NT2/D1 (cell line): ENCODE measurements around the gene PDE6A.

Experiments used
- DNase-seq: peaks from one replicate; pipeline ENCODE4 v3.0.0-alpha.2; 2011; ENCODE audit warnings: low read depth, low spot score
- H3K27me3 ChIP-seq: 2 replicates; pipeline ENCODE4 v1.6.0; 2011; ENCODE audit warnings: mild to moderate bottlenecking; ENCODE audit not compliant: insufficient read length, insufficient read depth
- H3K36me3 ChIP-seq: 2 replicates; pipeline ENCODE4 v1.6.1; 2011; ENCODE audit warnings: mild to moderate bottlenecking, low read length, mixed read lengths; ENCODE audit not compliant: insufficient read depth, insufficient read length
- H3K4me1 ChIP-seq: 2 replicates; pipeline ENCODE4 v1.5.1; 2011; ENCODE audit not compliant: insufficient read depth, insufficient read length
- H3K4me3 ChIP-seq: 2 replicates; pipeline ENCODE4 v1.5.1; 2011; ENCODE audit warnings: low read depth; ENCODE audit not compliant: insufficient read length
- H3K9ac ChIP-seq: 2 replicates; pipeline ENCODE4 v1.6.0; 2011; ENCODE audit warnings: low read depth; ENCODE audit not compliant: insufficient read length
- H3K9me3 ChIP-seq: 2 replicates; pipeline ENCODE4 v1.5.1; 2011; ENCODE audit warnings: mild to moderate bottlenecking, low read length; ENCODE audit not compliant: insufficient read depth
- SUZ12 ChIP-seq: IDR thresholded peaks from 2 replicates; pipeline ENCODE4 v1.6.1; 2011; ENCODE audit not compliant: insufficient read length, insufficient read depth; ENCODE audit errors: extremely low read depth
- YY1 ChIP-seq: IDR thresholded peaks from 2 replicates; pipeline ENCODE4 v1.6.1; 2011; ENCODE audit not compliant: insufficient read length, insufficient read depth
- ZNF274 ChIP-seq: IDR thresholded peaks from 2 replicates; pipeline ENCODE4 v1.6.1; 2011; ENCODE audit warnings: mild to moderate bottlenecking, low read depth, low read length

PDE6A gene

GRCh38 chr5:149944666-149945065 lies at the start of gene PDE6A:
Gene PDE6A, minus strand, starts transcription at chr5:149944793. Its CDS starts 120 bp downstream, at chr5:149944673.
- no peaks in the 10 kb centered on the region for H3K27me3 ChIP-seq

GRCh38 chr5:149993471-149993870 lies 48.9 kb upstream of the PDE6A start:
- no peaks in the 10 kb centered on the region for H3K9me3 ChIP-seq
- TF ChIP-seq SUZ12 (no peak), ZNF274 (no peak), YY1 (no peak)

More at GRCh38 chr5:149944666-149945065, at the start of gene PDE6A:
- no peak for TF ChIP-seq YY1
- no peak for TF ChIP-seq SUZ12
- TF ChIP-seq ZNF274, result no peak
- no peak within 1 kb of the TSS for H3K9ac ChIP-seq
- no peaks in the 10 kb centered on the region for H3K9me3 ChIP-seq
- H3K36me3 ChIP-seq, result no peaks in the 10 kb centered on the region
- DNase-seq, result no peak
- no peak within 1 kb of the TSS for H3K4me3 ChIP-seq
- H3K4me1 ChIP-seq, result no peaks in the 10 kb centered on the region

GRCh38 chr5:149990518-149991376 lies 46.2 kb upstream of the PDE6A start:
- no peaks in the 10 kb centered on the region for H3K4me1 ChIP-seq
- TF ChIP-seq ZNF274 (no peak), YY1 (no peak), SUZ12 (no peak)
- no peak overlapping the region for H3K9ac ChIP-seq

More at GRCh38 chr5:149993471-149993870, 48.9 kb upstream of the PDE6A start:
- Histone ChIP-seq H3K4me3 (no peak overlapping the region), H3K36me3 (peaks cover 3% of the 10 kb centered on the region), H3K27me3 (no peaks in the 10 kb centered on the region), H3K9ac (no peak overlapping the region), H3K4me1 (no peaks in the 10 kb centered on the region)
- no peak for DNase-seq

GRCh38 chr5:149988126-149988525 lies 43.5 kb upstream of the PDE6A start:
- Histone ChIP-seq H3K4me3 (no peak overlapping the region), H3K36me3 (no peaks in the 10 kb centered on the region), H3K9ac (no peak overlapping the region), H3K4me1 (no peaks in the 10 kb centered on the region), H3K9me3 (no peaks in the 10 kb centered on the region), H3K27me3 (no peaks in the 10 kb centered on the region)
- DNase-seq, result no peak
- TF ChIP-seq ZNF274 (no peak), YY1 (no peak), SUZ12 (no peak)

More at GRCh38 chr5:149990518-149991376, 46.2 kb upstream of the PDE6A start:
- Histone ChIP-seq H3K36me3 (peaks cover 3% of the 10 kb centered on the region), H3K27me3 (no peaks in the 10 kb centered on the region), H3K4me3 (no peak overlapping the region), H3K9me3 (no peaks in the 10 kb centered on the region)
- DNase-seq, result peak; percentile 60

- Histone ChIP-seq H3K4me3 (no peak overlapping the region), H3K4me1 (no peaks in the 10 kb centered on the region), H3K27me3 (no peaks in the 10 kb centered on the region), H3K9ac (no peak overlapping the region), H3K9me3 (no peaks in the 10 kb centered on the region), H3K36me3 (peaks cover 15% of the 10 kb centered on the region)
- no peak for DNase-seq
- TF ChIP-seq ZNF274, result no peak
- TF ChIP-seq YY1, result no peak
- no peak for TF ChIP-seq SUZ12
Observed at GRCh38 chr5:149982505-149982904, 37.9 kb upstream of the PDE6A start.

GRCh38 chr5:149981206-149981605 lies 36.6 kb upstream of the PDE6A start:
- Histone ChIP-seq H3K4me1 (no peaks in the 10 kb centered on the region), H3K36me3 (peaks cover 15% of the 10 kb centered on the region), H3K9ac (no peak overlapping the region), H3K4me3 (no peak overlapping the region), H3K9me3 (no peaks in the 10 kb centered on the region), H3K27me3 (no peaks in the 10 kb centered on the region)
- TF ChIP-seq YY1 (no peak), ZNF274 (no peak), SUZ12 (no peak)
- no peak for DNase-seq

- Histone ChIP-seq H3K9ac (no peak overlapping the region), H3K27me3 (no peaks in the 10 kb centered on the region), H3K9me3 (no peaks in the 10 kb centered on the region), H3K36me3 (peaks cover 15% of the 10 kb centered on the region), H3K4me1 (no peaks in the 10 kb centered on the region), H3K4me3 (no peak overlapping the region)
- no peak for TF ChIP-seq SUZ12
- no peak for TF ChIP-seq YY1
- no peak for TF ChIP-seq ZNF274
- no peak for DNase-seq
Observed at GRCh38 chr5:149979896-149980295, 35.3 kb upstream of the PDE6A start.
